Esophagus muscularis mucosa (tissue), 4 donors: ENCODE data around the gene WDR27.

ENCODE experiments used
- CTCF ChIP-seq, 3 experiments: fragments of 200-600 bp in 2 of 3; fragments of 450-650 bp in 1 of 3; sonication (generic) in 2 of 3; IDR thresholded peaks; one replicate each; pipeline ENCODE4 v1.5.1; 2017 to 2019; ENCODE audit warnings: antibody characterized with exemption in 3 of 3, mild to moderate bottlenecking in 2 of 3, moderate library complexity in 1 of 3
- EP300 ChIP-seq: sonication (generic); formaldehyde crosslinking; IDR thresholded peaks from one replicate; pipeline ENCODE4 v1.6.1; 2017; ENCODE audit warnings: antibody characterized with exemption
- POLR2A ChIP-seq: fragments of 450-650 bp; IDR thresholded peaks from one replicate; pipeline ENCODE4 v1.6.1; 2017; ENCODE audit warnings: antibody characterized with exemption, moderate library complexity, mild to moderate bottlenecking, low read depth
- POLR2AphosphoS5 ChIP-seq, 2 donors: sonication (generic); formaldehyde crosslinking; IDR thresholded peaks; one replicate each; pipeline ENCODE4 v1.6.1; 2017; ENCODE audit warnings: antibody characterized with exemption in 2 of 2

- TF ChIP-seq CTCF (IDR thresholded peaks at IDR 0.05): no peak
- no peak for TF ChIP-seq POLR2AphosphoS5 (IDR thresholded peaks at IDR 0.05)
- no peak for TF ChIP-seq POLR2A
- TF ChIP-seq EP300: no peak
Measured at GRCh38 chr6:169641461-169642085, 60.3 kb downstream of the WDR27 start.
